T-helper 9 cell (primary cell): ENCODE measurements around the gene NKX6-1.

Experiments
- DNase-seq: peaks from one replicate; pipeline ENCODE4 v3.0.0-alpha.2; 2020
- total RNA-seq, 2 donors: gene quantifications; one replicate each; lab custom pipeline; 2026; lab: John Stamatoyannopoulos, UW

NKX6-1 gene
- 0 reads per million in 2 donors for total RNA-seq

DNA sequence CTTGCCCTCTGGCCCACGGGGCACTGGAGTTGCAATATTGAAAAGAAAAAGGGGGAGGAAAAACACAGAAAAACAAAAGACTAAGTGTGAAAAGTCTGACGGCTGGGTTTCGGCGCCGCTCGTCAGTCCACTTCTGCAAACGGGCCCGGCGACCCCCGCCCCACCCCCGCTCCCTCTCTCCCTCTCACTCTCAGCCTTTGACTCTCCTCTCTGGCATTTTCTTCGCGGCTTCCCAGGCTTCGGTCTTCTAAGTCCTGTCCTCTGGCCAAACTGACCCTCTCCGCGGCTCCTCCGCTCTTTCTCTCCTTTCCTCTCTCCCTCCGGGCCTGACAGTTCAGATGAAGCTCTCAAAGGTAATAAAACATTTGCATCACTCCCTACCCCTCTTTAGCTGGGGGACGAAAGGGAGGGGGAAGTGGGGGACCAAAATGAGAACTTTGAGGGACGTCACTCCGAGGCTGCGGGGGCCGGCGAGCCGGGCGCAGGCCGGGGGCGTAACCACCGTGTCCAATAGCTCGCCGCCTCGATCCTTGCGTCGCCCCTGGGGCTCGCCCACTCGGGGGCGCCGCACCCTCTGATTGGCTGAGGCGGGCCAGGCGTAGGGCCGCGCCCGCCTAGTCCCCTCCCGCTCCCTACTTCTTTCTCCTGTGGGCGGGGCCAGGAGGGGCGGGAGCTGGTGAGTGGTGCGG lies at the start of gene NKX6-1:
NKX6-1 (minus strand) TSS at position 358 of the 689 bp plus-strand sequence. CDS start 1,064 bp downstream, outside the sequence.
- no peak for DNase-seq

DNA sequence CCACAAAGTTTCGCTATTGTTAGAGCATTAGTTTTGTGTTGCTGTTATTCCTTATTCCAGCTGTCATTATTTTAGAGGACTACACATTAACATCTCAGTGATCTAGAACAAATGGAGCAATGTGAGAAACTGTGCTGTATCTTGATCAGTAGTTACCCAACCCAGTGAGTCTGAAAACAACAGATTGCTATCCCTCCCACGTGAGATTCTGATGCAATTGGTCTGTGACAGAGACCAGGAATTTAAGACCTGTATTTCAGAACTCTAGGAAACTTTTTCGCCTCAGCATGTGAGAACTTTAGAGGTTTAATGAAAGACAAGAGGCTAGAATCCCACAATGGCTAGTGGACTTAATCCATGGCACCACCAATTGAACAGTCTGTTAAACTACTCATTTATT lies 48.1 kb upstream of the NKX6-1 start:
- DNase-seq, result no peak

DNA sequence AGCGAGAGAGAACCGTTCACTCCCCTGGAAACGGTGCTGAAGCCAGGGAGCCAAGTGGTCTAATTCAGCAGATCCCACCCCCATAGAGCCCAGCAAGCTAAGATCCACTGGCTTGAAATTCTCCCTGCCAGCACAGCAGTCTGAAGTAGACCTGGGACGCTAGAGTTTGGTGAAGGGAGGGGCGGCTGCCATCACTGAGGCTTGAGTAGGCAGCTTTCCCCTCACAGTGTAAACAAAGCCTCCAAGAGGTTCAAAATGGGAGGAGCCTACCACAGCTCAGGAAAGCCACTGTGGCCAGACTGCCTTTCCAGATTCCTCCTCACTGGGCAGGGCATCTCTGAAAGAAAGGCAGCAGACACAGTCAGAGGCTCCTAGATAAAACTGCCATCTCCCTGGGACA lies 46.0 kb upstream of the NKX6-1 start:
- no peak for DNase-seq

DNA sequence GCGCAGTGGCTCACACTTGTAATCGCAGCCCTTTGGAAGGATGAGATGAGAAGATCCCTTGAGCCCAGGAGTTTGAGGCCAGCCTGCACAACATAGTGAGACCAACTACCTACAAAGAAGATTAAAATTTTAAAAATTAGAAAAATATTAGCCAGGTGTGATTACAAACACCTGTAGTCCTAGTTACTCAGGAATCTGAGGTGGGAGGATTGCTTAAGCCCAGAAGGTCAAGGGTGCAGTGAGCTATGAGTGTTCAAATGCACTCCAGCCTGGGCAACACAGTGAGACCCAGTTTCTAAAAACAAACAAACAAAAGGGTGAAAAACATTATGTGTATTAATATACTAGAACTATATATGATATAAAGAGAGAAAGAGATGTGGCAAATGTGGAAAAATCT lies 36.8 kb upstream of the NKX6-1 start:
- no peak for DNase-seq

DNA sequence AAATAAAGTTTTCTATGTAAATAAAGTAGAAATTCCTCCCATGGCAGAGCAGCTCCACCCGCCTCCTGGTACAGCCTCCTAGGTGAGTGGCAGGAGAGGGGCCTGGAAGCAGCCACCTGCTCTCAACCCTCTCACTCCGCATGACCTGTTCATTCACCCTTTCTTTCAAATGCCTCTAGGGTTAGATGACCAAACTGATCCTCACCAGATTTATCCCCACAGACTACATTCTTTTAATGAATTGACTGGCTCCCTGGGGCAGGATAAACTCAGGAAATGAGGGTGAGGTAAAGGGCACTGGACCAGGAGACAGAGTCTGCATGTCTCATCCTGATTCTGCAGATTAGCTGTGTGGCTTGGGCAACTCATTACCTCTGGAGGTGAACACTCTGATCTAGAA lies 32.6 kb upstream of the NKX6-1 start:
- DNase-seq, result no peak

DNA sequence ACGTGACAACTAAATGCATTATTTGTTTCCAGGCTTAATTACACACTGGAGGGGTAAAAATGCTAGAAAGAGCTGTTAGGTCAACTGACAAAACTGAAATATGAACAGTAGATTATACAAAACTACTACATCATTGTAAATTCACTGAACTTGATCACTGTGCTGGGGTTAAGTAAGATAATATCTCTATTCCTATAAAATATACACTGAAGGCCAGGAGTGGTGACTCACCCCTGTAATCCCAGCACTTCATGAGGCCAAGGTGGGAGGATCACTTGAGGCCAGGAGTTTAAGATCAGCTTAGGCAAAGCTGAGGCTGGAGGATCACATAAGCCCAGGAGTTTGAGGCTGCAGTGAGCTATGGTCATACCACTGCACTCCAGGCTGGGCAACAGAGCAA lies 31.8 kb upstream of the NKX6-1 start:
- no peak for DNase-seq

DNA sequence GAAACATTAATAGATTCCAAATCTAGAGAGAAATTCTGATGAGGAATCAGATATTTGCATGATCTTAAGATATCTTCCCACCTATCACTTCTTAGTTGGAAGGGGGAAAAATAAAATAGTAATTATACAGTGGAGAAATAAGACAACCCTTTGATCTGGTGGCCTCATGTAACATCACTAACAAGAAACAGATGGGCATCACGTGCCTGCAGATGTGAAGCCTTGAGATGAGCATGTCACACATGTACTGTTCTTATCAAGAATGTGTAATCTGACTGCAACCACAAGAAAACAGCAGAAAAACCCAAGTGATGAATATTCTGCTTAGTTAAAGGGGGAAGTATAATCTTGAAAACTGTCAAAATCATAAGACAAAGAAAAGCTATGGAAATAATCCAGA lies 31.4 kb upstream of the NKX6-1 start:
- no peak for DNase-seq

DNA sequence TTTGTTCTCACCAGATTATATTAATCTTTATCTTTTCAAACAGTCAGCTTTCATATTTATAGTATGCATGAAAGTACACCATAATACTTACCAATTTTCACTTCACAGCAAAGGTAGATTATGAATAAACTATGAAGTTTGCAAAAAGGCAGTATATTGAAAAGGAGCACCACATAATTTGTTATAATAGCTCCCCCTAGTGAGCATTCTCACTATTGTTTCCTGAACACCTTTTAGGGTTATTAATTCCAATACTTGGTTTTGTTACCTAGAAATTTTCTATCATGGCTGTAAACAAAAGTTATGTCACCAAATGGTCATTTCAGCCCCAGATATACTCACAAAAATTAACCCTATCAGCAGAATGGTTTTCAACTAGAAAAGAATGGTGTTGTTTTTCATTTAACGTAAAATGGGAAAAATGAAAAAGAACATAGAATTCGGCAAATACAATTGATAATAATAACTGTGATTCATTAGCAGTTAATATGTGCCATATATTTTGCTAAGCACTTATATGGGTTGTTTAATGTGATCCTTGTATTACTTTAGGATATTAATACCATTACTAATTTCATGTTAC lies 30.2 kb upstream of the NKX6-1 start:
- no peak for DNase-seq

DNA sequence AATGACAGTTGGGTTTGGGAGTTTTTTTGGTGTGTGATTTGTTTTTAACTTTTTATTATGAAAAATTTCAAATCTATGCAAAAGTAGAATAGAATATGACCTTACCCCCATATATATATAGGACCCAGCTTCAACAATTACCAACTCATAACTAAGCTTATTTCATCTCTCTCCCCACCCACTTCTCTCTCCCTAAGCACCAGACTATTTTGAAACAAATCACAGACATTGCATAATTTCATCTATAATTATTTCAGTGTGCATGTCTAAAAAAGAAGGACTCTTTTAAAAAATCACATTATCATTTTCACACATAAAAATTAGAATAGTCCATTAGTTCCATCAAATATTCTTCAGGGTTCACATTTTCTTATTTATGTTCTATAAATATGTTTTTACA lies 28.3 kb upstream of the NKX6-1 start:
- DNase-seq, result no peak

DNA sequence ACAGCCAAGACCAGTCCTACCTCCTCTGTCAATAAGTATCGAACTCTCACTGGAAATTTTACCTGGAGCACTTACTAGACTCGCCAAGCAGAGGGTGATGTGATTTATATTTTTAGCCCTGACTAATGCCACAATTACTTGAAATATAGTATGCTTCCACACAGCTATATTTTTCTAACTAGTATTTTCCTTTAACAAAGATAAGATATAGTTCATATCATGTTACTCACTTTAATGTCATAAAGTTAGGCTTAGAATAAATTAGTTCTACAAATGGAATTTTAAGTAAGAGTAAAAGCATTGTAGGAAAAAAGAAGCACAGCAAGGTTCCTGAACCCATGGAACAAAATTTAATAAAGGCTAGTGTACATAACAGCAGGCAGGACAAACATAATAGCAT lies 16.0 kb upstream of the NKX6-1 start:
- DNase-seq, result no peak

DNA sequence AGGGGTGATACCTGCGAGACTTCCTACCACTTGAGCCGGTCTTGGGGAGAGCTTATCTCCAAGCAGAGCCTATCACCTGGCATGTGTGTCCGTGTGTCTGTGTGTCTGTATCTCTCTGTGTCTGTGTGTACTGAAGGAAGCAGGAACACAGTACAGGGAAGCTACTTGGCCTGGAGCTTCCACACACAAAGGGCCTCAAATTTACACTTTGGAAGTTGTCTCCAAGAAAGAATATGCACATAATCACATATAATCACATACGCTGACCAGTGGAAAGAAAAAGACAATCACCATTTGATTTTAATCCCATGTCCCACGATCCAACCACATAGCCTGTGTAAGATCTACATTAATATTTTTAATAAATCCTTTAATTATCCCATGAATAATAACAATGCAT lies 13.2 kb upstream of the NKX6-1 start:
- DNase-seq, result no peak

DNA sequence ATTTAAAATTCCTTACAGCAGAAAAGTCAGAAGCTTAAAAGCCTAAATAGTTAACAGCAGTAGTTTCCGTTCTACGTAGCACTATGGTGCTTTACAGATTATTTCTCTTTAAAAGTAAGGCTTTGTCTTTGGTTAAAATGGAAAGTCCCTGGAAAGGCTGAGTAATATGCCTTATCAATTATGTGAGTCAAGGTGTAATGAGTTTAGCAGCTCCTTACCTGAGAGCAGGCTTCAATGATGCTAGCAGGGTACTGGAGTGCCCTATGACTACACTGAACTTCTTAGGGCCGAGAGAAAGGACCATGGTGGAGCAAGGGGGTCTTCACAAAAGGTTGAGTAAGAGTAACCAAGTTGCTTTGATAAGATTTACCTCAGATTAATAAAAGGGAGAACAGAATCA lies 12.6 kb upstream of the NKX6-1 start:
- DNase-seq, result no peak

DNA sequence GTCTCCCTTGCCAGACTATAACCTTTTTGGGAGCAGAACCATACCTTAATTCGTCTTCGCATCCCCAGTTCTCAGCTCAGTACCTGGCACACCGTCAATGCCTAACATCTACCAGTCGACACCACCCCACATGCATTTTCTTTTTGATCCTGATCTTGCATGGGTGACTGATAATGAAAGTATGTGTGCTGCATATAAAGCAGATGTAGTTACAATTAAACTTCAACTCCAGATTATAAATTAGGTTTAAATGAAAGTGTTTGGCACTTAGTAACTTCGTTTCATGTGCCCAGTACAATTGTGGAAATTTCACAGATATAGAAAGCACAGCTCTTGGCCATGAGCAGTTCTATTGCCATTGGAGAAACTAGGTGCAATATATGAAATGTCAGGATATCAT lies 8.8 kb upstream of the NKX6-1 start:
- DNase-seq, result no peak

DNA sequence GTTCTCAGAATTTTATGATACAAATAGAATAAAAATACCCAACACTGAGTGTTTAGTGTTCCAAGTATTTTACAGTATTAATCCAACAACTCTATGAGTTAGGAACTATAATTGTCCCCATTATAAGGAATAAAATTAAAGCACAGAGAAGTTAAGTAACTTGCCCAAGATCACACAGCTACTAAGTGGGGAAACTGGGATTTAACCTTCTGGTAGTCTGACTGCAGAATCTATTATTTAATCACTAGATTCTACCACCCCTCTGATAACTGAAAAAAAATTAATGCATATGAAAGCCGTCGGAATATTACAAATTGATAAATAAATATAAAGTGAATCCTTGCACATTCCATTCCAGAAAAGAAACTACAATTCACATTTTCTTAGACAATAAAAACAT lies 5.7 kb upstream of the NKX6-1 start:
- no peak for DNase-seq

DNA sequence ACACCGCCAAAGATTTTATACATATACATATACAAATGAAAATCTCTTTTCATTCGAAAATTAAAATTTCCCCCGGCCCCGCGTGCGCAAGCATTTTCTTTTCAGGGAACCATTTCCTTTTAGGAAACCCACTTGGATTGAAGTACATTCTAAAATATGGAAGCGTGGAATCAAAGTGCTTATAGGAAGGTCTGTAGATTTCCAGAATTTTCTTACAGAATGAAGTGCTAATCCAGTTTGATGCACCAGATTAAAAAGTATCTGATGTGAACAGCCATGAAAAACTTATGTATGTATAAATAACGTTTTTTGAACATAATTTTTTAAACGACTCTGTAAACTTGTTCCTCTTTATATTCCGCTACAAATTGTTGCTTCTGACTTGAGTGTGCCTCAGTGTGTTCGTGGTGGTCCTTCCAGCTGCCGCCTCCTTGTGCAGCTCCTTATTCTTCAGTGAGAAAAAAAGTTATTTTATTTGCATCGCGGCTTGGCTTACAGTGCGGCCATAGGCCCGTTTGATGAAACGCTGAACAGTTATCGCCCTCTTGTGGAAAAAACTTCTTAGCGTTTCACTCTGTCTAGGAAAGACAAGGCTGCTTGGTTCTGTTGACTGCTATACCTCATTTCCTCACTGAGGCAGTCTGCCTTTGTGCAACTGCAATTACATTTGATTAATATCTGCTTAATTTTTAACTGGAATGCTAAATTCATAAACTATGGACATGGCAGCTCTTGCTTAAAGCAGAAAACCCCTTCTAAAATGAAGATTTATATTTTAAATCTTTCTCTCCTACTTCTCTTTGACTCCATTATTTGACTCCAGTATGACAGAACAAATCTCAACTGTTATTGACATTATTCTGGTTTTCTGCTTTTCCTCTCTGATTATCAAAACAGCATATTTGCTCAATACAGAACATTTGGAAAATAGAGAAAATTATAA lies 4.7 kb upstream of the NKX6-1 start:
- no peak for DNase-seq

DNA sequence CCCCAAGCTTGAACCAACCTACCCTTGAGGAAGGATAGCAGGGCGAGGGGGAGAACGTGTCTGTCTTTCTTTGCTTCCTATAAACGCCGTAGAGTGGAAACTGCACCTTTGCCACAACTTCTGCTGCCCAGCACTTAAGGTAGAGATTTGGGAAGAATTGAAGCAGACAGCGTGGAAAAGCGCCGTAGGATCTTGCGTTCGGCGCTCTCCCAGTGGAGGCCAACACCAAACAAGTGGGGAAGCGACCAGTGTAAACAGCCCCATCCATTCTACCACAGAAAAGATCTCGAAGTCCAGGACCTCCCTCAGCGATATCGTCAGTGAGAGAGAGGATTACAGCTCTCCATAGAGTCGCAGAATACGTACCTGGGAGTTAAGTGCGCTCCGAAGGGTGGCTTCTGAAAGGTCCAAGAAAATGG lies 3.9 kb upstream of the NKX6-1 start:
- DNase-seq, result no peak

DNA sequence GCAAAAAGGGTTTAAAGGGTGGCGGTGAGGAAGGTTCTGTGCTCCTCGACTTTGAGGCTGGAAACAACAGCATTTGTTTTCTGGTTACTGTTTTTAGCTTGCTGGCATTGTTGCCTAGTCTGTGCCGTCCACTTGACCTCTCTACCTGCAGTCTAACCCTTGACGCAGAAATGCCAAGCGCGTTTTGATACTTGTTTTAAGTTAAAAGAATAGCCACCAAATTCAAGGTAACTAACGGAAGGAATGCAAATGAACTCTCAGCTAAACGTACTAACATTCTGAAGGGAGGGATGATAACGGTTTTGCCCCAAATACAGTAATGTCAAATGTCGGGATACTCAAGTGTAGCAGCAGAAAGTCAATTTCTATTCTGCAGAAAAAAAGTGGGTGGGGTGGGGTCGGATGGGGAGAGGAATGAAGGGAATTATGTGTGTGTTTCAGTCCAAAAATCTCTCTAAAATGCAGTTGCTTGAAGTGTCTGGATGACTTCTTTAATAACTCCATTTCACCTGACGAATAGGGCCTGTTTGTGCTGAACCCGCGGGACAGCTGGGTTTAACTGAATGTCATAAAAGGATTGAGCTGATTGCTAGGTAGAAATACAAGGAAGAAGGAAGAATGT lies 3.4 kb upstream of the NKX6-1 start:
- no peak for DNase-seq

DNA sequence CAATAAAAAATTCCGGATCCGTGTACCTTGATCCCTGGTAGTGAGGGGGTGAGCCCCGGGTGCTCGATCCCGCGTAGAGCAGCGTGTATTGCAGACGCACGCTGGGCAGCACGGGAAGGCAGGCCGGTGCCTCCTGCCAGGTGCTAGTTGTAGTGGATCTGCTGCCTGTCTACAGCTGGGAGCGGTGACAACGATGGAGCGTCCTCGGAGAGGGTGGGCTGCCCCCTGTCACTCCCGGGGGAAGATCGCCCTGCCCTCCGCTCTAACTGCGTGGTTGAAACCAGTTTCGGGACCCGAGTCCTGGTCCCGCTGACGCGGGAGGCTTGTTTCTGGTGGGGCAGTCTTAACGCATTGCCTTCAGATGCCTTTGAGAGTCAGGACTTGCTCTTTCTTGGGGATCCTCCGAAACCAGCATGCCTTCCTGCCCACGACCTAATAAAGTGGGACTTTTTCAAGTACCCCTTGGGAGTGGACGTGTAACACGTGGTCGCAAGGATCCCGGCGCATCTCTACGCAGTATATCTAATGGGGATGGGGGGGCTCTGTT lies 2.7 kb upstream of the NKX6-1 start:
- no peak for DNase-seq

DNA sequence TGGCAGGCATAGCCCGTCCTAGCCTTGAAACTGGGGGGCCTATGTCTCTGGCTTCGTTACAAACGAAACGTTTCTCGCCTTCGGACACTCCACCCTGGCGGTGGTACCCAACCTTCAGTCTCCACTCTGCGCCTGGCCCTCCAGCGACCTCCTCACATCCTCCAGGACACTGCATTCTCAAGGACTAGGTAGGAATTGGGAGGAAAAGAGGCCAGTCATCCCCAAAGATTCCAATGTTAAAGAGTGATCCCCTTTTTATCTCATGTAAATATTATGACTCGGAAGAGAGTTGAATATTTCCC lies 2.1 kb upstream of the NKX6-1 start:
- no peak for DNase-seq

DNA sequence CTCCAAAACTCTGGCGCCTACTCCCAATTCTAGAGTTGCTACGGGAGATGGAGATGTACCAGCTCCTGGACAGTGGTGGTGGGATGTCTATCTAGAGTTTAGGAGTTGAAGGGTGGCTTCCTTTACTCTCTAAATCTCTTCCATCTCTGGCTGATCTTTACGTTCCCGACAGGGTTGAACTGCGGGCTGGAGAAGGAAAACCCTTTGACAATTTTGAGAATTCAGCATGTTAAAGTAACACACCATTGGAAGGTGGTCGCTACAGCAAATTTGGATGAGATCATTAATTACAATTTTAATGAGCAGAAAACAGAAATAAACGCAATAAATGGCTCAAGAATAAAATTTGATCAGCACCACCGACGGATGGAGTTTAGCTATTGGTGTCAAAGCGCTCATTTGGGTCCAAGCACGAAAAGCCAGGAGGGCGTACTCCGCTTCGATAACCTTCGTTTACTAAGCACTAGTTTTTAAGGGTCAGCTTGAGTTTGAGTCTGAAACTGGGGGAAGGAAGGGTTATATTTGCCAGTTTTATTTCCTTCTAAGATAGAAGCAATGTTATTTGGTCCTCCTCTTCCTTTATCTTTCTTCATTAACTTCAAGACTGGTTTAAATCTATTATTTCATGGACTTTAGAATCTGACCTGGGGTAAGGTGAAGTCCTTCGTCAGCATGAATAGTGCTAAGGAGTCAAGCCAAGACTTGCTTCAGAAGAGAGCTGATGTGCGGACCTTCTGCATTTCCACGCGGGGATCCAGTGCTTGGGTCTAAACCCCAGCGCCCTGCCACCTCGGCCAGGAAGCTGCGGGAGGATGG lies 1.5 kb upstream of the NKX6-1 start:
- DNase-seq, result no peak

DNA sequence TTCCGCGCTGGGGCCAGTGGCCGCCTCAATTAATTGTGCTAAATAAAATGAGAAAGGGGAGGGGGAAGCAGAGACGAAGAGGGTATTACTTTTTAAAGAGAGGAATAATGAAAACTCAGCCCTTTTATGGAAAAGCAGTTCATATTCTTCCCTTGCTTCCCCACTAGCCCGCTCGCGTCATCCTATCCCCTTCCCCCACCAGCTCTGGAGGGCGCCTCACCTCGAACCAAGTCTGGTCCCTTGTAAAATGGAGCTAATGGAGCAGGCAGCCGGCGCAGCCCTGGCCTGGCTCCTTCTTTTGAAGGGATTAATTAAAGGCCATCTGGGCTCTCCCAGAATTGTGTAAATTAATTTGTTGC lies 511 bp upstream of the NKX6-1 start:
- DNase-seq, result no peak

DNA sequence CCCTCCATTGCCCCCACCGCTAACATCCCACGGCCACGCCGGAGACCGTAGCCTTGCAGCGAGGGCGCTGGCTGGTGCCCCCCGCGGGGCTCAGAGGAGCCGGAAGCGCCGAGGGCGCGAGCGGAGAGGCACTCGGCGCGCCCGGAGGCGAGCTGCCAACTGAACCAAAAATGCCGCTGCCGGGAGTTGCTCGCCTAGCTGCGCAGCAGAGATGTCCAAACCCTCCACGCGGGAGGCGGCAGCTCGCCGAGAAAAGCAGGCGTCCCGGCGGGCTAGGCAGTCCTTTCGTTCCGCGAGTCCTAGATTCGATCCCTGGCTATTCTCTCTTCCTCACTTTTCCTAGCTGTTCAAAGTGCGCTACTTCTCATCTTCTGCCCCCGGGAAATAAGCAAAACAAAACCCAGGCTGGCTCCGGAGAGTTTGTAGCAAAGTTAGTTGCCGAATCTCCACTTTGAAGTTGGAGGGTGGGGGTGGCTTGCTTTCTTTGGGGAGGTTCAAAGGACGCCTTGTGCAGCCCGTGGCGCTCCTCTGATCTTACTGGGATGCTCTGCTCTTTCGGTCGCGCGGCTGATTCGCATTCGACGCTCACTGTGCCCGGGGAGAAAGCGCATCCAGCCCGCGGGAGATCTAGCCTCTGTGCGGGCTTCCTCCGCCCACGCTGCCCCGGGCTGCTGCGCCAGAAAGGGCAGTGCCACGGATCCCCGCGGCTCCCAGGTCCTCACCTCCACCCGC lies 723 bp downstream of the NKX6-1 start:
- DNase-seq, result no peak
